SK-N-SH (cell line): Measurements from ENCODE around the gene RAB30. TPM values are rescaled to one million over a fixed set of nuclear protein-coding genes. Genes with fewer than 3 reads are reported as not detected.

Experiments used
- CTCF ChIA-PET: fragments of 300-600, 350-600 bp; formaldehyde crosslinking; extraction: SDS; loops from one replicate; lab custom pipeline; 2021; lab: Yijun Ruan, JAX
- POLR2A ChIA-PET: fragments of 350-600 bp; sonication (Branson Sonifier 250); formaldehyde crosslinking; extraction: SDS; loops from one replicate; lab custom pipeline; 2020; ENCODE audit warnings: antibody characterized with exemption, inconsistent platforms; lab: Yijun Ruan, JAX
- DNase-seq: peaks from one replicate; pipeline ENCODE4 v3.0.0; 2012
- H2AFZ ChIP-seq: fragments of 200-600 bp; sonication (generic); 2 replicates; pipeline ENCODE4 v1.8.1; 2016; ENCODE audit warnings: antibody characterized with exemption, mild to moderate bottlenecking, low read depth
- H3F3A ChIP-seq: fragments of 200-600 bp; sonication (generic); replicated peaks from 2 replicates; pipeline ENCODE3; 2016; ENCODE audit warnings: antibody characterized with exemption, mild to moderate bottlenecking; ENCODE audit not compliant: insufficient read depth
- H3K27ac ChIP-seq, 2 experiments: fragments of 200-500 bp in 1 of 2; fragments of 200-600 bp in 1 of 2; sonication (Bioruptor generic) in 1 of 2; sonication (generic), shearing (Covaris generic) in 1 of 2; 2 replicates each; pipeline versions ENCODE4 v1.5.1 to v1.6.1; 2014 to 2016; ENCODE audit warnings: low read depth in 2 of 2, inconsistent platforms in 1 of 2, low read length in 1 of 2, mild to moderate bottlenecking in 1 of 2, mixed read lengths in 1 of 2
- H3K27me3 ChIP-seq: fragments of 200-600 bp; sonication (generic), shearing (Covaris generic); 2 replicates; pipeline ENCODE4 v1.6.1; 2016; ENCODE audit warnings: mixed run types; ENCODE audit not compliant: insufficient read depth
- H3K36me3 ChIP-seq, 2 experiments: fragments of 200-500 bp in 1 of 2; fragments of 200-600 bp in 1 of 2; sonication (Bioruptor generic) in 1 of 2; sonication (generic) in 1 of 2; replicated peaks in 1 of 2; 2 replicates each; pipeline versions ENCODE3 to v1.5.1; 2014 to 2016; ENCODE audit warnings: low read length in 1 of 2, mild to moderate bottlenecking in 1 of 2; ENCODE audit not compliant: insufficient read depth in 2 of 2, control insufficient read depth in 1 of 2
- H3K4me1 ChIP-seq, 2 experiments: fragments of 200-500 bp in 1 of 2; fragments of 200-600 bp in 1 of 2; sonication (Bioruptor generic) in 1 of 2; sonication (generic), shearing (Covaris generic) in 1 of 2; 2 replicates each; pipeline versions ENCODE4 v1.5.1 to v1.6.1; 2014 to 2016; ENCODE audit warnings: low read depth in 1 of 2, low read length in 1 of 2, mixed run types in 1 of 2; ENCODE audit not compliant: insufficient read depth in 2 of 2, control insufficient read depth in 1 of 2
- H3K4me2 ChIP-seq: fragments of 200-600 bp; sonication (generic), shearing (Covaris generic); 2 replicates; pipeline ENCODE4 v1.6.1; 2017; ENCODE audit warnings: mixed run types
- H3K4me3 ChIP-seq, 2 experiments: fragments of 200-500 bp in 1 of 2; fragments of 200-600 bp in 1 of 2; sonication (Bioruptor generic) in 1 of 2; sonication (generic), shearing (Covaris generic) in 1 of 2; 2 replicates each; pipeline versions ENCODE4 v1.5.1 to v1.8.1; 2014 to 2016; ENCODE audit warnings: low read depth in 2 of 2, inconsistent platforms in 1 of 2, low read length in 1 of 2, mild to moderate bottlenecking in 1 of 2, mixed read lengths in 1 of 2, moderate library complexity in 1 of 2
- H3K79me2 ChIP-seq: fragments of 200-600 bp; sonication (generic); 2 replicates; pipeline ENCODE4 v1.8.1; 2017; ENCODE audit warnings: mild to moderate bottlenecking; ENCODE audit not compliant: insufficient read depth
- H3K9ac ChIP-seq: fragments of 200-600 bp; sonication (generic); 2 replicates; pipeline ENCODE4 v1.6.1; 2017; ENCODE audit warnings: mixed run types
- H3K9me2 ChIP-seq: fragments of 200-600 bp; sonication (generic); 2 replicates; pipeline ENCODE4 v1.6.1; 2017; ENCODE audit warnings: mixed run types
- H3K9me3 ChIP-seq: fragments of 200-600 bp; sonication (generic); 2 replicates; pipeline ENCODE4 v1.6.1; 2017; ENCODE audit warnings: mixed run types, mild to moderate bottlenecking, moderate library complexity
- H4K20me1 ChIP-seq: fragments of 200-600 bp; sonication (generic); 2 replicates; pipeline ENCODE4 v1.6.1; 2017; ENCODE audit warnings: mild to moderate bottlenecking, mixed run types; ENCODE audit not compliant: insufficient read depth
- CHD2 ChIP-seq: fragments of 150-350 bp; IDR thresholded peaks from 2 replicates; pipeline ENCODE4 v1.6.1; 2018; ENCODE audit warnings: low read length; ENCODE audit not compliant: partially characterized antibody
- EZH2phosphoT487 ChIP-seq: fragments of 200-600 bp; sonication (generic); IDR thresholded peaks from 2 replicates; pipeline ENCODE4 v1.6.1; 2017; ENCODE audit warnings: low read depth, mixed run types, mild to moderate bottlenecking, antibody characterized with exemption, moderate library complexity, borderline replicate concordance
- FOXM1 ChIP-seq: IDR thresholded peaks from 2 replicates; pipeline ENCODE4 v1.4.0; 2012; ENCODE audit warnings: low read depth, mild to moderate bottlenecking
- JUND ChIP-seq: IDR thresholded peaks from 2 replicates; pipeline ENCODE4 v1.4.0; 2012
- MXI1 ChIP-seq: IDR thresholded peaks from 2 replicates; pipeline ENCODE4 v1.6.1; 2012; ENCODE audit warnings: mild to moderate bottlenecking, low read depth, low read length, improper control_type of control experiment
- NFIC ChIP-seq: IDR thresholded peaks from 2 replicates; pipeline ENCODE4 v1.4.0; 2012; ENCODE audit warnings: borderline replicate concordance
- NRF1 ChIP-seq: IDR thresholded peaks from 2 replicates; pipeline ENCODE4 v1.6.1; 2012; ENCODE audit warnings: low read depth, mild to moderate bottlenecking, low read length
- POLR2AphosphoS5 ChIP-seq: IDR thresholded peaks from 2 replicates; pipeline ENCODE4 v1.6.1; 2012; ENCODE audit warnings: low read depth, low read length
- SIN3A ChIP-seq: IDR thresholded peaks from 2 replicates; pipeline ENCODE4 v1.6.1; 2012; ENCODE audit warnings: low read depth, mild to moderate bottlenecking, low read length, moderate library complexity, borderline replicate concordance
- TCF12 ChIP-seq: IDR thresholded peaks from 2 replicates; pipeline ENCODE4 v1.4.0; 2012
- USF2 ChIP-seq: fragments of 150-350 bp; IDR thresholded peaks from 2 replicates; pipeline ENCODE4 v1.6.1; 2017; ENCODE audit warnings: antibody characterized with exemption, low read length, low read depth, borderline replicate concordance
- ZBTB33 ChIP-seq: IDR thresholded peaks from 2 replicates; pipeline ENCODE4 v1.4.0; 2012; ENCODE audit warnings: low read depth, borderline replicate concordance
- WGBS: methylation state at CpG from one replicate; pipeline ENCODE4 v1.1.6; 2017; ENCODE audit warnings: low lambda C conversion rate; 5-methylcytosine and 5-hydroxymethylcytosine counted together
- polyA plus RNA-seq, 3 experiments: library from polyadenylated mRNA; depleted of rRNA; stranded (reverse); fragments of >200 nt; gene quantifications; 2 replicates each; pipeline ENCODE4 v1.2.3, GENCODE V29; 2012
- TF ChIP-seq, protein P1 (sequence below): IDR thresholded peaks from 2 replicates; pipeline ENCODE4; 2012
- TF ChIP-seq, protein P2 (sequence below): IDR thresholded peaks from 2 replicates; pipeline ENCODE4 v1.4.0; 2012; ENCODE audit warnings: low read depth
- TF ChIP-seq, protein P3 (sequence below): IDR thresholded peaks from 2 replicates; pipeline ENCODE4 v1.4.0; 2012; ENCODE audit warnings: low read depth, borderline replicate concordance

RAB30 gene
- polyA plus RNA-seq, 1 of the 3 experiments (the other 2 are of a cell fraction), result 3.3 TPM

DNA sequence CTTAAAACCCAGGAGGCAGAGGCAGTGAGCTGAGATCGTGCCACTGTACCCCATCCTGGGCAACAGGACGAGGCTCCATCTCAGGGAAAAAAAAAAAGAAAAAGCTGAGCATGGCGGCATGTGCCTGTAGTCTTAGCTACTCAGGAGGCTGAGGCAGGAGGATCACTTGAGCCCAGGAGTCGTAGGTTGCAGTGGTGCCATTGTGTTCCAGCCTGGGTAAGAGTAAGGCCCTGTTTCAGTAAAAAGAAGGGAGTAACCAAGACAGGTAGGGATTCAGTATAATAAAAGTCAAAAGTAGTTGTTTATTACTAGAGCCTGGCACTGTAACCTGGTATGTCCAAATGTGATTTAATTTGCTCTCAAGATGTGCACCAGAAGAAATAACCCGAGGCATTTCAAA, 8.1 kb upstream of the RAB30 start (continued):
- TF ChIP-seq, protein P1, sequence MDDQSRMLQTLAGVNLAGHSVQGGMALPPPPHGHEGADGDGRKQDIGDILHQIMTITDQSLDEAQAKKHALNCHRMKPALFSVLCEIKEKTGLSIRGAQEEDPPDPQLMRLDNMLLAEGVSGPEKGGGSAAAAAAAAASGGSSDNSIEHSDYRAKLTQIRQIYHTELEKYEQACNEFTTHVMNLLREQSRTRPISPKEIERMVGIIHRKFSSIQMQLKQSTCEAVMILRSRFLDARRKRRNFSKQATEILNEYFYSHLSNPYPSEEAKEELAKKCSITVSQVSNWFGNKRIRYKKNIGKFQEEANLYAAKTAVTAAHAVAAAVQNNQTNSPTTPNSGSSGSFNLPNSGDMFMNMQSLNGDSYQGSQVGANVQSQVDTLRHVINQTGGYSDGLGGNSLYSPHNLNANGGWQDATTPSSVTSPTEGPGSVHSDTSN, result no peak
- no peak for TF ChIP-seq POLR2AphosphoS5

GRCh38 chr11:83078269-83078668, 6.6 kb upstream of the RAB30 start:
- Histone ChIP-seq H3F3A (peaks cover 5% of the 10 kb centered on the region), H3K4me3 (no peak overlapping the region), H3K9ac (no peak overlapping the region), H3K9me2 (no peaks in the 10 kb centered on the region), H3K27me3 (no peaks in the 10 kb centered on the region), H2AFZ (no peak overlapping the region), H3K4me1 (peaks cover 6% of the 10 kb centered on the region in 2 experiments; a peak in 2 of 4 replicates), H4K20me1 (no peaks in the 10 kb centered on the region), H3K9me3 (no peaks in the 10 kb centered on the region), H3K36me3 (peaks cover 12 to 48% of the 10 kb centered on the region in 2 experiments), H3K4me2 (no peak overlapping the region), H3K79me2 (peaks cover 38% of the 10 kb centered on the region), H3K27ac (no peak overlapping the region)
- 88% methylated on average over 1 of the region's 1 CpG for WGBS
- ChIA-PET POLR2A (no interaction called here), CTCF (interaction anchor here (0.7 kb wide), 1 partner anchor 9 kb away, joined by 3 read pairs; no protein-coding TSS in a partner anchor)
- no peak for TF ChIP-seq NRF1
- TF ChIP-seq POLR2AphosphoS5, result no peak
- TF ChIP-seq, protein P2, sequence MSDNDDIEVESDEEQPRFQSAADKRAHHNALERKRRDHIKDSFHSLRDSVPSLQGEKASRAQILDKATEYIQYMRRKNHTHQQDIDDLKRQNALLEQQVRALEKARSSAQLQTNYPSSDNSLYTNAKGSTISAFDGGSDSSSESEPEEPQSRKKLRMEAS, result no peak
- no peak for TF ChIP-seq ZBTB33
- TF ChIP-seq FOXM1, result no peak
- TF ChIP-seq CHD2, result no peak
- TF ChIP-seq, protein P1, result no peak
- no peak for DNase-seq

DNA sequence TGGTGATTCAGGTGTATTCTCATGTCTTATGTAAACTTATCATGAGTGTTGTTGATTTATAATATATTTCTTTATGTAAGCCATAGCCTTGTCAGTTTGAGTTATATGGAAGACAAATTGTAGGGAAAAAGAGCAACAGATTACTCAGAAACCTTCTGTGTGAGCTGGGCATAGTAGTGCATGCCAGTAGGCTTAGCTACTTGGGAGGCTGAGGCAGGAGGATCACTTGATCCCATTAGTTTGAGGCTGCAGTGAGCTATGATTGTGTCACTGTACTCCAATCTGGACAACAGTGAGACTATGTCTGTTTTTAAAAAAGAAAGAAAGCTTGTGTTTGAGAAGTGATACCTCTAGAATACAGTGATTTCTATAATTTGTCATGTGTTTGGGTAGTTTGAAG, 2.2 kb upstream of the RAB30 start:
- peak overlapping the region; percentile 86; the same call in 1 of the 2 replicates for H3K4me2 ChIP-seq
- H4K20me1 ChIP-seq, result no peaks in the 10 kb centered on the region
- ChIA-PET POLR2A (interaction anchor here (0.6 to 1.1 kb wide), 2 partner anchors 82 to 256 kb away, joined by 3 to 5 read pairs; partner anchors contain the start of gene PCF11), CTCF (interaction anchor here (1.2 kb wide), 1 partner anchor 176 kb away, joined by 3 read pairs; no protein-coding TSS in a partner anchor)
- H3K9me2 ChIP-seq, result no peaks in the 10 kb centered on the region
- no peak for DNase-seq
- no peaks in the 10 kb centered on the region for H3K27me3 ChIP-seq
- no peaks in the 10 kb centered on the region for H3K9me3 ChIP-seq
- no peak overlapping the region for H3K9ac ChIP-seq
- peaks cover 68% of the 10 kb centered on the region for H3K79me2 ChIP-seq
- peaks cover 9% of the 10 kb centered on the region for H3F3A ChIP-seq
- H3K4me1 ChIP-seq, result peaks cover 9 to 23% of the 10 kb centered on the region in 2 experiments; a peak in 2 of 4 replicates
- H3K36me3 ChIP-seq, result peaks cover 13 to 41% of the 10 kb centered on the region in 2 experiments
- no peak overlapping the region for H3K4me3 ChIP-seq
- H3K27ac ChIP-seq, result no peak overlapping the region
- H2AFZ ChIP-seq, result no peak overlapping the region
- TF ChIP-seq, protein P3, sequence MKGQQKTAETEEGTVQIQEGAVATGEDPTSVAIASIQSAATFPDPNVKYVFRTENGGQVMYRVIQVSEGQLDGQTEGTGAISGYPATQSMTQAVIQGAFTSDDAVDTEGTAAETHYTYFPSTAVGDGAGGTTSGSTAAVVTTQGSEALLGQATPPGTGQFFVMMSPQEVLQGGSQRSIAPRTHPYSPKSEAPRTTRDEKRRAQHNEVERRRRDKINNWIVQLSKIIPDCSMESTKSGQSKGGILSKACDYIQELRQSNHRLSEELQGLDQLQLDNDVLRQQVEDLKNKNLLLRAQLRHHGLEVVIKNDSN, result no peak
- TF ChIP-seq NFIC, result no peak
- TF ChIP-seq USF2, result no peak
- TF ChIP-seq, protein P2, result no peak
- no peak for TF ChIP-seq EZH2phosphoT487
- no peak for TF ChIP-seq TCF12
- TF ChIP-seq JUND, result no peak
- TF ChIP-seq, protein P1, result no peak
- TF ChIP-seq MXI1, result no peak
- TF ChIP-seq SIN3A, result no peak
